Bronchial epithelial cell (primary cell): ENCODE data around the gene SCGB1C1. TPM values are rescaled to one million over a fixed set of nuclear protein-coding genes. Genes with fewer than 3 reads are reported as not detected.
"Not testable (repeated sequence)": the region's sequence is repeated elsewhere in the genome, so short reads cannot be mapped to it uniquely, and the experiment has no call there.

Source experiments
- DNase-seq: peaks from one replicate; pipeline ENCODE4 v3.0.0-alpha.2; 2010; ENCODE audit warnings: low read depth
- FAIRE-seq: peaks from 2 replicates; lab custom pipeline; 2011; peaks lifted over from hg19 to GRCh38; lab: Jason Lieb, UNC
- H3K27me3 ChIP-seq: 2 replicates; pipeline ENCODE4 v1.5.1; 2011; ENCODE audit warnings: low read length; ENCODE audit not compliant: control insufficient read depth, insufficient read depth
- H3K36me3 ChIP-seq: 2 replicates; pipeline ENCODE4 v1.5.1; 2011; ENCODE audit warnings: low read length; ENCODE audit not compliant: control insufficient read depth, insufficient read depth
- H3K4me3 ChIP-seq: 2 replicates; pipeline ENCODE4 v1.5.1; 2011; ENCODE audit warnings: mild to moderate bottlenecking, low read depth, low read length, control low read depth
- total RNA-seq: library from RNA; depleted of rRNA; stranded (reverse); fragments of >200 nt; gene quantifications from 2 replicates; pipeline ENCODE4 v1.2.1, GENCODE V29; 2014
- TF ChIP-seq, protein P1 (sequence below): IDR thresholded peaks from 2 replicates; pipeline ENCODE4 v1.5.1; 2011; ENCODE audit warnings: mild to moderate bottlenecking, moderate library complexity, low read length, control low read depth, inconsistent platforms; ENCODE audit not compliant: insufficient read depth, severe bottlenecking

SCGB1C1 gene
- total RNA-seq, 1 donor from 2014 or later = not detected

DNA sequence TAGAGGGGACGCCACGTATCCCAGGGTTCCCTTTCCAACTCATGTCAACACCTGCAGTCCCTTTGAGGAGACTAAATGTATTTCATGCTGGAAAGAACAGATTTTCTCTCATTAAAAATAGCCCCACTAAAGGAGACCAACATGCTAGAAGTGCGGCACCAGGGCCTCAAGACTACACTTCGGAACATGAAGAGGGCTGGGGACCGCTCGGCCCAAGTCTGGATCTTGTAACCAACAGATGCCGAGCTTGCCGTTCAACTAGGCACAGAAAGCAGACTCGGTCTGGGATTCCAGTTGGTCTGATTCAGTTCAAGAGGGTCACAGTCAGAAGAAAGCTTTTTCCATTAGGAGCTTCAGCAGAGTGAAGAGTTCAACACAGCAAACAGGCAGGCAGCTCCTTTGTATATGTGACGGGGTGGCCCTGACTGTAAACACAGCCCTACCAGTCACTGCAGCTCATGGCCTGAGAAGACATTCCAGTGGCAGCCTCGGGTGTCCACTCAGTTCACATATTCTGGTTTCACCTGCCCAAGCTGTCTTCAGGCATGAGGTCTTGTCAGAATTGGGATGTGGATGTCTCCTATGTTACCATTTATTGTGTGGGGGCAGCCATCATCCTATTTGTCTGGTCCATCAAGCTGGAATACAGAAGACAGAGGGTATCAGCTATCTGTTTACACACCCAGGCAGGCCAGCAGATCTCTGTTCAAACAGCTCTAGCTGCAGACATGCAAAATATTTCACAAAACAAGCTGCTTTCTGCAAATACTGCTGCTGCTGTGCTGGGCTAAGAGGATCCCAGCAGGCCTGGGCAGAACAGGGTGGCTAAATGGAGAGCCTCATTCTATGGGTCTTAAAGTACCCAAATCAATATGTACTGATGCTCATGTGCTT lies 23.4 kb downstream of the SCGB1C1 start:
- no peak for FAIRE-seq

DNA sequence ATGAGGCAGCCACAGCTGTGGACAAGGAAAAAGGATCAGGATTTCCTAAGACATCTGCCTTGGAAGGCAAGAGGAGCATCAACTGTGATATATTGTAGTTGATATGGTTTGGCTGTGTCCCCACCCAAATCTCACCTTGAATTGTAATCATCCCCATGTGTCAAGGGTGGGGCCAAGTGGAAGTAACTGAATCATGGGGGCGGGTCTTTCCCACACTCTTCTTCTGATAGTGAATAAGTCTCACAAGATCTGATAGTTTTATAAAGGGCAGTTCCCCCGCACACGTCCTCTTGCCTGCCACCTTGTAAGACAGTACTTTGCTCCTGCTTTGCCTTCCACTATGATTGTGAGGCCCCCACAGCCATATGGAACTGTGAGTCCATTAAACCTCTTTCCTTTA lies 24.8 kb downstream of the SCGB1C1 start:
- peaks cover 11% of the 10 kb centered on the region for H3K36me3 ChIP-seq
- DNase-seq (peak; percentile 44), FAIRE-seq (no peak)
- H3K27me3 ChIP-seq = no peaks in the 10 kb centered on the region
- TF ChIP-seq, protein P1, sequence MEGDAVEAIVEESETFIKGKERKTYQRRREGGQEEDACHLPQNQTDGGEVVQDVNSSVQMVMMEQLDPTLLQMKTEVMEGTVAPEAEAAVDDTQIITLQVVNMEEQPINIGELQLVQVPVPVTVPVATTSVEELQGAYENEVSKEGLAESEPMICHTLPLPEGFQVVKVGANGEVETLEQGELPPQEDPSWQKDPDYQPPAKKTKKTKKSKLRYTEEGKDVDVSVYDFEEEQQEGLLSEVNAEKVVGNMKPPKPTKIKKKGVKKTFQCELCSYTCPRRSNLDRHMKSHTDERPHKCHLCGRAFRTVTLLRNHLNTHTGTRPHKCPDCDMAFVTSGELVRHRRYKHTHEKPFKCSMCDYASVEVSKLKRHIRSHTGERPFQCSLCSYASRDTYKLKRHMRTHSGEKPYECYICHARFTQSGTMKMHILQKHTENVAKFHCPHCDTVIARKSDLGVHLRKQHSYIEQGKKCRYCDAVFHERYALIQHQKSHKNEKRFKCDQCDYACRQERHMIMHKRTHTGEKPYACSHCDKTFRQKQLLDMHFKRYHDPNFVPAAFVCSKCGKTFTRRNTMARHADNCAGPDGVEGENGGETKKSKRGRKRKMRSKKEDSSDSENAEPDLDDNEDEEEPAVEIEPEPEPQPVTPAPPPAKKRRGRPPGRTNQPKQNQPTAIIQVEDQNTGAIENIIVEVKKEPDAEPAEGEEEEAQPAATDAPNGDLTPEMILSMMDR = no peak
- no peak overlapping the region for H3K4me3 ChIP-seq

More for the DNA sequence above, 23.4 kb downstream of the SCGB1C1 start:
- Histone ChIP-seq H3K36me3 (peaks cover 23% of the 10 kb centered on the region), H3K4me3 (no peak overlapping the region), H3K27me3 (no peaks in the 10 kb centered on the region)
- DNase-seq = no peak
- TF ChIP-seq, protein P1 = no peak

DNA sequence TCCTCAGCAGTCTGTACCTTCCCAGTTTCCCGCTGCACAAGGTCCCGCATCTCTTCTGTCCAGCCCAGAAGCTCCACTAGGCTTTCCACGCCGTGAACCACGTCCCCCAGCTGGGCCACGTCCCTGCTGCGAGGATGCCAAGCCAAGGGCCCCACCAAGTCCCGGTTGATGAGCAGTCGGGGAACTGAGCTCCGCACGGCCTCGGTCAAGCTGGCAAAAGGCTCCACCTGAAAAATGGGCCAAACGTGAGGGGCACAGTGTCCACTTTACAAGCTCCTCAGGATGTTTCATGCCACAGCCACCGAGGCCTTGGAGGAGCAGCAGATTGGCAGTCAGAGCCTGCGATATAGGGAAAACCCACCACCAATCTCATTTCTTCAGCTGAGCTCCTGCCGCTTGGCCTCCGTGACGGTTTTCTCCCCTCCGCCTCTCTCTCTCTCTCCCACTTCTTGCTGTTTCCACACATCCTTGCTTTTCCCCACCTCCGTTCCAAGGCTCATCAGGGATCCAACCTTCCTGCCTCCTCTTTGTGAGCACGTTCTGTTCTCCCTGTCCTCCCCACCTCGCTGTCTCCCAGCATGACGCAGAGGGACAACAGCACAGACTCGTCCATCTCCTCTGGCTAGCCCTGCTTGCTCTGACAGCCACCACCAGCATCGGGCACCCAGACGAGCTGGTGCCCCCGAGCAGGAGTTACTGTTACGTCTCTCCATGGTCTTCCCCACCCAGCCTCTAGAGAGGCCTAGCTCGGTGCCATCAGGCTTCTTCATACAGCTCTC lies 26.1 kb downstream of the SCGB1C1 start:
- FAIRE-seq (no peak), DNase-seq (no peak)
- H3K4me3 ChIP-seq = no peak overlapping the region
- TF ChIP-seq, protein P1 = no peak
- H3K36me3 ChIP-seq = peaks cover 4% of the 10 kb centered on the region
- H3K27me3 ChIP-seq = no peaks in the 10 kb centered on the region

DNA sequence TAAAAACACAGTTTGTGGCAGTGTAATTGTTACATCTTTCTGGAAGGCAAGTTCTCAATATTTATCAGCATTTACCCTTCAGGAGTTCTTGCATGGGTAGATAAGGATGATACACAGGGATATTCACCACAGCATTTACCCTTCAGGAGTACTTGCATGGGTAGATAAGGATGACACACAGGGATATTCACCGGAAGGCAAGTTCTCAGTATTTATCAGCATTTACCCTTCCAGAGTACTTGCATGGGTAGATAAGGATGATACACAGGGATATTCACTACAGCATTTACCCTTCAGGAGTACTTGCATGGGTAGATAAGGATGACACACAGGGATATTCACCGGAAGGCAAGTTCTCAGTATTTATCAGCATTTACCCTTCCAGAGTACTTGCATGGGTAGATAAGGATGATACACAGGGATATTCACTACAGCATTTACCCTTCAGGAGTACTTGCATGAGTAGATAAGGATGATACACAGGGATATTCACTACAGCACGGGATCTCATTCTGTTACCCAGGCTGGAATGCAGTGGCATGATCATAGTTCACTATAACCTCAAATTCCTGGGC lies 27.9 kb downstream of the SCGB1C1 start:
- not testable (repeated sequence) for H3K36me3 ChIP-seq, H3K4me3 ChIP-seq, H3K27me3 ChIP-seq, DNase-seq
- peak; percentile 93 for FAIRE-seq

DNA sequence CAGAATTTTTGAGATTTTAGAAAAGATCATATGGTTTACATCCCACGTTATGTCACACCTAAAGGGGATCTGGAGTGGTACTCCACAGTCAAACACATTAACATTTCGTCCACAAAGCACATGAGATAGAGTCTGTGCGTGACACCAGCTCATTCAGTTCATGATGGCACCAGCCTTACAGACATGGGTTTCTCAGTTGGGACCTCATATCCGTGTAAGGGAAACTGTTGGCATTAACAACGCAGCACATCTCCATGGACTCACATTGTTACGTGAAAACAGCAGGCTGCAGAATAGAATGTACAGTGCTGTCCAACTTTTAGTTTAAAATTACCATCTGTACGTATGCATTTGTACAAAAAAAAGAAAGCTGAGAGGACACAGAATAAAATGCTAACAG lies 28.7 kb downstream of the SCGB1C1 start:
- no peaks in the 10 kb centered on the region for H3K27me3 ChIP-seq
- no peak for DNase-seq
- H3K36me3 ChIP-seq = no peaks in the 10 kb centered on the region
- H3K4me3 ChIP-seq = no peak overlapping the region
- peak; percentile 77 for FAIRE-seq
- TF ChIP-seq, protein P1 = no peak
